HFFc6 (cell line): ENCODE results near the gene STRA8. TPM values are rescaled to one million over a fixed set of nuclear protein-coding genes. Genes with fewer than 3 reads are reported as not detected.

Experiments used
- DNase-seq: peaks from one replicate; pipeline ENCODE4 v3.0.0-alpha.2; 2018
- H3K27ac Mint-ChIP-seq: 2 replicates; pipeline ENCODE4 v1.8.0; 2020; ENCODE audit warnings: mild to moderate bottlenecking, mixed read lengths
- H3K27me3 Mint-ChIP-seq: 2 replicates; pipeline ENCODE4 v1.8.0; 2021; ENCODE audit warnings: mild to moderate bottlenecking, moderate library complexity, mixed read lengths; ENCODE audit not compliant: insufficient read depth
- H3K36me3 Mint-ChIP-seq: 2 replicates; pipeline ENCODE4 v1.8.0; 2021; ENCODE audit warnings: low read depth, mixed read lengths
- H3K4me1 Mint-ChIP-seq: 2 replicates; pipeline ENCODE4 v1.8.0; 2020; ENCODE audit warnings: low read depth, mixed read lengths
- H3K4me3 Mint-ChIP-seq: 2 replicates; pipeline ENCODE4 v1.8.0; 2020; ENCODE audit warnings: mild to moderate bottlenecking, moderate library complexity, mixed read lengths
- H3K9me3 Mint-ChIP-seq: 2 replicates; pipeline ENCODE4 v1.8.0; 2020; ENCODE audit warnings: mild to moderate bottlenecking, mixed read lengths
- total RNA-seq, 6 experiments: library from RNA; stranded (reverse); fragmentation: NEBNext Ultra II Directional; extraction: Animal tissue kit (Norgen Biotek cat#: 25700); gene quantifications; 2 replicates in 1 of 6; 3 replicates in 5 of 6; pipeline ENCODE4 v1.2.3, GENCODE V29; 2021
- TF ChIP-seq, protein P1 (sequence below): fragments of 200-600 bp; sonication (generic); IDR thresholded peaks from 2 replicates; pipeline ENCODE4 v1.5.0; 2021; ENCODE audit warnings: antibody characterized with exemption, mild to moderate bottlenecking

STRA8 gene
- total RNA-seq, 6 experiments from 2014 or later: not detected

- H3K27ac Mint-ChIP-seq: no peak overlapping the region
- no peaks in the 10 kb centered on the region for H3K36me3 Mint-ChIP-seq
- H3K27me3 Mint-ChIP-seq: peaks cover 14% of the 10 kb centered on the region
- H3K9me3 Mint-ChIP-seq: no peaks in the 10 kb centered on the region
- no peak for DNase-seq
- peaks cover 1% of the 10 kb centered on the region; the same call in 1 of the 2 replicates for H3K4me1 Mint-ChIP-seq
- TF ChIP-seq, protein P1, sequence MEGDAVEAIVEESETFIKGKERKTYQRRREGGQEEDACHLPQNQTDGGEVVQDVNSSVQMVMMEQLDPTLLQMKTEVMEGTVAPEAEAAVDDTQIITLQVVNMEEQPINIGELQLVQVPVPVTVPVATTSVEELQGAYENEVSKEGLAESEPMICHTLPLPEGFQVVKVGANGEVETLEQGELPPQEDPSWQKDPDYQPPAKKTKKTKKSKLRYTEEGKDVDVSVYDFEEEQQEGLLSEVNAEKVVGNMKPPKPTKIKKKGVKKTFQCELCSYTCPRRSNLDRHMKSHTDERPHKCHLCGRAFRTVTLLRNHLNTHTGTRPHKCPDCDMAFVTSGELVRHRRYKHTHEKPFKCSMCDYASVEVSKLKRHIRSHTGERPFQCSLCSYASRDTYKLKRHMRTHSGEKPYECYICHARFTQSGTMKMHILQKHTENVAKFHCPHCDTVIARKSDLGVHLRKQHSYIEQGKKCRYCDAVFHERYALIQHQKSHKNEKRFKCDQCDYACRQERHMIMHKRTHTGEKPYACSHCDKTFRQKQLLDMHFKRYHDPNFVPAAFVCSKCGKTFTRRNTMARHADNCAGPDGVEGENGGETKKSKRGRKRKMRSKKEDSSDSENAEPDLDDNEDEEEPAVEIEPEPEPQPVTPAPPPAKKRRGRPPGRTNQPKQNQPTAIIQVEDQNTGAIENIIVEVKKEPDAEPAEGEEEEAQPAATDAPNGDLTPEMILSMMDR: no peak
- no peak overlapping the region for H3K4me3 Mint-ChIP-seq
Observed at GRCh38 chr7:135215698-135216097, 17.9 kb upstream of the STRA8 start.

- H3K36me3 Mint-ChIP-seq: no peaks in the 10 kb centered on the region
- H3K27ac Mint-ChIP-seq: no peak overlapping the region
- H3K9me3 Mint-ChIP-seq: no peaks in the 10 kb centered on the region
- TF ChIP-seq, protein P1: no peak
- DNase-seq: no peak
- H3K27me3 Mint-ChIP-seq: peaks cover 25% of the 10 kb centered on the region
- H3K4me3 Mint-ChIP-seq: no peak overlapping the region
- no peaks in the 10 kb centered on the region for H3K4me1 Mint-ChIP-seq
Observed at GRCh38 chr7:135217645-135218509, 15.8 kb upstream of the STRA8 start.

DNA sequence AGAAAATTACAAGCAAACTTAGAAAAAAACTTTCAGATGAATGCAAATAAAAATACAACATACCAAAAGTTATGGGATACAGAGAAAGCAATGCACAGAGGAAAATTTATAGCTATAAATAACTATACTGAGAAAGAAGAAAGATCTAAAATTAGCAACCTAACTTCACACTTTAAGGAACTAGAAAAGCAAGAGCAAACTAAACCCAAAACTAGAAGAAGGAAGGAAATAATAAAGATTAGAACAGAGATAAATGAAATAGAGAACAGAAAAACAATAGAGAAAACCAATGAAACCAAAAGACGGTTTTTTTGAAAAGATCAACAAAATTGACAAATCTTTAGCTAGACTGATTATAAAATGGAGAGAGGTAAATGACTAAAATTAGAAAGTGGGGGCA, 9.6 kb upstream of the STRA8 start:
- H3K27ac Mint-ChIP-seq: no peak overlapping the region
- no peak for DNase-seq
- H3K4me3 Mint-ChIP-seq: no peak overlapping the region
- H3K9me3 Mint-ChIP-seq: no peaks in the 10 kb centered on the region
- TF ChIP-seq, protein P1: no peak
- no peaks in the 10 kb centered on the region for H3K36me3 Mint-ChIP-seq
- peaks cover 30% of the 10 kb centered on the region for H3K27me3 Mint-ChIP-seq
- no peaks in the 10 kb centered on the region for H3K4me1 Mint-ChIP-seq

DNA sequence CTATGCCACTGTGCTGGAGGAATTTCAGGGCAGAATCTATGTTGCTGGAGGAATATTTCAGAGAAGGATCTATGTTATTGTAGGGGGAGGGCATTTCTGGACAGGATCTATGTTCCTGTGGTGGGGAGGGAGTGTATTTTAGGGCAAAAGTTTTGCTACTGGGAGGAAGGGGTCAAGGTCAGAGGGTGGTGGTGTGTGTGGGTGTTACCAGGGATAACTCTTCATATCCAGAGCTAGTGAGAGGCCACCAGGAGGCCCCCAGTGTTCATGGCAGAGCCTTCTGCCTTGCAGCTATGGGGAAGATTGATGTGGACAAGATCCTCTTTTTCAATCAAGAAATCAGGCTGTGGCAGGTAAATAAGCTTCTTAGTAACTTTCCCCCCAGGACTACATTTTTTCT, 2.0 kb upstream of the STRA8 start:
- H3K4me1 Mint-ChIP-seq: no peaks in the 10 kb centered on the region
- no peaks in the 10 kb centered on the region for H3K9me3 Mint-ChIP-seq
- TF ChIP-seq, protein P1: no peak
- no peaks in the 10 kb centered on the region for H3K36me3 Mint-ChIP-seq
- no peak for DNase-seq
- H3K27ac Mint-ChIP-seq: no peak overlapping the region
- H3K4me3 Mint-ChIP-seq: no peak overlapping the region
- H3K27me3 Mint-ChIP-seq: peaks cover 14% of the 10 kb centered on the region

DNA sequence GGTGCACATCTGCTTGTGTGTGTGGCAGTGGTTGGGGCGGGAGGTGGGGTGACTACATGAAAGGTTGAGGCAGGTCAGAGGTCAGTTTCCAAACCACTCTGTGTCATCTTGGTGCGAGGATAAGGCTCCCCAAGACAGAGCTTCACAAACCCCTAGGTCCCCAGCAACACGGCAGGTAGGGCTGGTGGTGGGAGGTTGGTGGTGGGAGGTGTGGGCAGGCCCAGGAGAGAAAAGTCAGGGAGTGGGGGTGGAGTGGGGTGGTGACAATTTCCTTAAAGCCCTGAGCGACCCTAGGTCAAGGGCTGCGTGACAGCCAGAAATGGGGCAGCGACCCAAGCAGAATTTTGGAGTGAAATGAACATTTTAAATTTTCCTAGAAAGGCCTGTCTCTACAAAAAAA, 1.6 kb upstream of the STRA8 start:
- H3K9me3 Mint-ChIP-seq: no peaks in the 10 kb centered on the region
- no peak overlapping the region for H3K4me3 Mint-ChIP-seq
- DNase-seq: no peak
- H3K27ac Mint-ChIP-seq: no peak overlapping the region
- H3K27me3 Mint-ChIP-seq: peaks cover 16% of the 10 kb centered on the region
- H3K36me3 Mint-ChIP-seq: no peaks in the 10 kb centered on the region
- no peaks in the 10 kb centered on the region for H3K4me1 Mint-ChIP-seq
- TF ChIP-seq, protein P1: no peak
